SK-N-SH (cell line): Measurements from ENCODE around the gene PDE4B. TPM values are rescaled to one million over a fixed set of nuclear protein-coding genes. Genes with fewer than 3 reads are reported as not detected.

Experiments
- CTCF ChIA-PET: fragments of 300-600, 350-600 bp; formaldehyde crosslinking; extraction: SDS; loops from one replicate; lab custom pipeline; 2021; lab: Yijun Ruan, JAX
- POLR2A ChIA-PET: fragments of 350-600 bp; sonication (Branson Sonifier 250); formaldehyde crosslinking; extraction: SDS; loops from one replicate; lab custom pipeline; 2020; ENCODE audit warnings: antibody characterized with exemption, inconsistent platforms; lab: Yijun Ruan, JAX
- DNase-seq: peaks from one replicate; pipeline ENCODE4 v3.0.0; 2012
- H2AFZ ChIP-seq: fragments of 200-600 bp; sonication (generic); 2 replicates; pipeline ENCODE4 v1.8.1; 2016; ENCODE audit warnings: antibody characterized with exemption, mild to moderate bottlenecking, low read depth
- H3F3A ChIP-seq: fragments of 200-600 bp; sonication (generic); replicated peaks from 2 replicates; pipeline ENCODE3; 2016; ENCODE audit warnings: antibody characterized with exemption, mild to moderate bottlenecking; ENCODE audit not compliant: insufficient read depth
- H3K27ac ChIP-seq, 2 experiments: fragments of 200-500 bp in 1 of 2; fragments of 200-600 bp in 1 of 2; sonication (Bioruptor generic) in 1 of 2; sonication (generic), shearing (Covaris generic) in 1 of 2; 2 replicates each; pipeline versions ENCODE4 v1.5.1 to v1.6.1; 2014 to 2016; ENCODE audit warnings: low read depth in 2 of 2, inconsistent platforms in 1 of 2, low read length in 1 of 2, mild to moderate bottlenecking in 1 of 2, mixed read lengths in 1 of 2
- H3K27me3 ChIP-seq: fragments of 200-600 bp; sonication (generic), shearing (Covaris generic); 2 replicates; pipeline ENCODE4 v1.6.1; 2016; ENCODE audit warnings: mixed run types; ENCODE audit not compliant: insufficient read depth
- H3K36me3 ChIP-seq, 2 experiments: fragments of 200-500 bp in 1 of 2; fragments of 200-600 bp in 1 of 2; sonication (Bioruptor generic) in 1 of 2; sonication (generic) in 1 of 2; replicated peaks in 1 of 2; 2 replicates each; pipeline versions ENCODE3 to v1.5.1; 2014 to 2016; ENCODE audit warnings: low read length in 1 of 2, mild to moderate bottlenecking in 1 of 2; ENCODE audit not compliant: insufficient read depth in 2 of 2, control insufficient read depth in 1 of 2
- H3K4me1 ChIP-seq, 2 experiments: fragments of 200-500 bp in 1 of 2; fragments of 200-600 bp in 1 of 2; sonication (Bioruptor generic) in 1 of 2; sonication (generic), shearing (Covaris generic) in 1 of 2; 2 replicates each; pipeline versions ENCODE4 v1.5.1 to v1.6.1; 2014 to 2016; ENCODE audit warnings: low read depth in 1 of 2, low read length in 1 of 2, mixed run types in 1 of 2; ENCODE audit not compliant: insufficient read depth in 2 of 2, control insufficient read depth in 1 of 2
- H3K4me2 ChIP-seq: fragments of 200-600 bp; sonication (generic), shearing (Covaris generic); 2 replicates; pipeline ENCODE4 v1.6.1; 2017; ENCODE audit warnings: mixed run types
- H3K4me3 ChIP-seq, 2 experiments: fragments of 200-500 bp in 1 of 2; fragments of 200-600 bp in 1 of 2; sonication (Bioruptor generic) in 1 of 2; sonication (generic), shearing (Covaris generic) in 1 of 2; 2 replicates each; pipeline versions ENCODE4 v1.5.1 to v1.8.1; 2014 to 2016; ENCODE audit warnings: low read depth in 2 of 2, inconsistent platforms in 1 of 2, low read length in 1 of 2, mild to moderate bottlenecking in 1 of 2, mixed read lengths in 1 of 2, moderate library complexity in 1 of 2
- H3K79me2 ChIP-seq: fragments of 200-600 bp; sonication (generic); 2 replicates; pipeline ENCODE4 v1.8.1; 2017; ENCODE audit warnings: mild to moderate bottlenecking; ENCODE audit not compliant: insufficient read depth
- H3K9ac ChIP-seq: fragments of 200-600 bp; sonication (generic); 2 replicates; pipeline ENCODE4 v1.6.1; 2017; ENCODE audit warnings: mixed run types
- H3K9me2 ChIP-seq: fragments of 200-600 bp; sonication (generic); 2 replicates; pipeline ENCODE4 v1.6.1; 2017; ENCODE audit warnings: mixed run types
- H3K9me3 ChIP-seq: fragments of 200-600 bp; sonication (generic); 2 replicates; pipeline ENCODE4 v1.6.1; 2017; ENCODE audit warnings: mixed run types, mild to moderate bottlenecking, moderate library complexity
- H4K20me1 ChIP-seq: fragments of 200-600 bp; sonication (generic); 2 replicates; pipeline ENCODE4 v1.6.1; 2017; ENCODE audit warnings: mild to moderate bottlenecking, mixed run types; ENCODE audit not compliant: insufficient read depth
- CHD2 ChIP-seq: fragments of 150-350 bp; IDR thresholded peaks from 2 replicates; pipeline ENCODE4 v1.6.1; 2018; ENCODE audit warnings: low read length; ENCODE audit not compliant: partially characterized antibody
- ELF1 ChIP-seq: IDR thresholded peaks from 2 replicates; pipeline ENCODE4 v1.4.0; 2012
- EZH2phosphoT487 ChIP-seq: fragments of 200-600 bp; sonication (generic); IDR thresholded peaks from 2 replicates; pipeline ENCODE4 v1.6.1; 2017; ENCODE audit warnings: low read depth, mixed run types, mild to moderate bottlenecking, antibody characterized with exemption, moderate library complexity, borderline replicate concordance
- FOSL2 ChIP-seq: IDR thresholded peaks from 2 replicates; pipeline ENCODE4 v1.4.0; 2012; ENCODE audit warnings: low read depth, mild to moderate bottlenecking, moderate library complexity, borderline replicate concordance
- GABPA ChIP-seq: IDR thresholded peaks from 2 replicates; pipeline ENCODE4 v1.4.0; 2012; ENCODE audit warnings: low read depth, mild to moderate bottlenecking
- GATA2 ChIP-seq: sonication (generic); formaldehyde crosslinking; IDR thresholded peaks from 2 replicates; pipeline ENCODE4 v1.5.0; 2020; ENCODE audit warnings: mild to moderate bottlenecking, missing genetic modification reagents
- IRF3 ChIP-seq: fragments of 150-350 bp; IDR thresholded peaks from 2 replicates; pipeline ENCODE4 v1.6.1; 2016; ENCODE audit warnings: mild to moderate bottlenecking, low read depth, low read length
- JUND ChIP-seq: IDR thresholded peaks from 2 replicates; pipeline ENCODE4 v1.4.0; 2012
- MAX ChIP-seq: IDR thresholded peaks from 2 replicates; pipeline ENCODE4 v1.4.0; 2012; ENCODE audit warnings: low read depth
- MEF2A ChIP-seq: IDR thresholded peaks from 2 replicates; pipeline ENCODE4 v1.4.0; 2012; ENCODE audit warnings: low read depth, borderline replicate concordance
- NRF1 ChIP-seq: IDR thresholded peaks from 2 replicates; pipeline ENCODE4 v1.6.1; 2012; ENCODE audit warnings: low read depth, mild to moderate bottlenecking, low read length
- POLR2AphosphoS5 ChIP-seq: IDR thresholded peaks from 2 replicates; pipeline ENCODE4 v1.6.1; 2012; ENCODE audit warnings: low read depth, low read length
- RCOR1 ChIP-seq: fragments of 150-350 bp; IDR thresholded peaks from 2 replicates; pipeline ENCODE4 v1.6.1; 2017; ENCODE audit warnings: antibody characterized with exemption, low read length
- RXRA ChIP-seq: IDR thresholded peaks from 2 replicates; pipeline ENCODE4 v1.4.0; 2012; ENCODE audit warnings: low read depth, mild to moderate bottlenecking, borderline replicate concordance
- SMC3 ChIP-seq: IDR thresholded peaks from 2 replicates; pipeline ENCODE4 v1.6.1; 2012; ENCODE audit warnings: low read depth, low read length, improper control_type of control experiment
- TCF12 ChIP-seq: IDR thresholded peaks from 2 replicates; pipeline ENCODE4 v1.4.0; 2012
- USF1 ChIP-seq: IDR thresholded peaks from 2 replicates; pipeline ENCODE4 v1.4.0; 2012; ENCODE audit warnings: low read depth, borderline replicate concordance
- ZBTB33 ChIP-seq: IDR thresholded peaks from 2 replicates; pipeline ENCODE4 v1.4.0; 2012; ENCODE audit warnings: low read depth, borderline replicate concordance
- WGBS: methylation state at CpG from one replicate; pipeline ENCODE4 v1.1.6; 2017; ENCODE audit warnings: low lambda C conversion rate; 5-methylcytosine and 5-hydroxymethylcytosine counted together
- polyA plus RNA-seq, 3 experiments: library from polyadenylated mRNA; depleted of rRNA; stranded (reverse); fragments of >200 nt; gene quantifications; 2 replicates each; pipeline ENCODE4 v1.2.3, GENCODE V29; 2012

PDE4B gene
- polyA plus RNA-seq, 1 of the 3 experiments (the other 2 are of a cell fraction): 1.9 TPM

GRCh38 chr1:66388913-66389312 lies 596.2 kb downstream of the PDE4B start (continued):
- no peak for TF ChIP-seq USF1
- TF ChIP-seq MAX: no peak

- ChIA-PET POLR2A (no interaction called here), CTCF (no interaction called here)
- no peaks in the 10 kb centered on the region for H3K4me1 ChIP-seq
- no peaks in the 10 kb centered on the region for H3K36me3 ChIP-seq
- no peaks in the 10 kb centered on the region for H3K79me2 ChIP-seq
- 88% methylated on average over 7 of the region's 7 CpGs for WGBS
- no peak overlapping the region for H3K4me3 ChIP-seq
- no peak for DNase-seq
- no peaks in the 10 kb centered on the region for H3K27me3 ChIP-seq
- H4K20me1 ChIP-seq: no peaks in the 10 kb centered on the region
- H3K9me3 ChIP-seq: no peaks in the 10 kb centered on the region; the same call in 1 of the 2 replicates
- TF ChIP-seq GABPA (no peak), CHD2 (no peak), JUND (no peak)
- H3K4me2 ChIP-seq: no peak overlapping the region
- H3K9me2 ChIP-seq: no peaks in the 10 kb centered on the region
- H3F3A ChIP-seq: no peaks in the 10 kb centered on the region
- H3K27ac ChIP-seq: no peak overlapping the region
- no peak overlapping the region for H3K9ac ChIP-seq
- no peak overlapping the region for H2AFZ ChIP-seq
Observed at GRCh38 chr1:66393586-66394287, 601.0 kb downstream of the PDE4B start.

- CTCF ChIA-PET: no interaction called here
Observed at GRCh38 chr1:66394603-66395002, 601.9 kb downstream of the PDE4B start.

More at GRCh38 chr1:66394603-66395002, 601.9 kb downstream of the PDE4B start:
- Histone ChIP-seq H3K27ac (no peak overlapping the region), H3K9me2 (no peaks in the 10 kb centered on the region), H3K4me3 (no peak overlapping the region), H3K4me2 (no peak overlapping the region), H3K36me3 (no peaks in the 10 kb centered on the region), H3K9ac (no peak overlapping the region), H3K4me1 (no peaks in the 10 kb centered on the region), H3K27me3 (no peaks in the 10 kb centered on the region), H3F3A (no peaks in the 10 kb centered on the region), H4K20me1 (no peaks in the 10 kb centered on the region), H2AFZ (no peak overlapping the region), H3K79me2 (no peaks in the 10 kb centered on the region), H3K9me3 (no peaks in the 10 kb centered on the region; the same call in 1 of the 2 replicates)
- POLR2A ChIA-PET: no interaction called here
- TF ChIP-seq EZH2phosphoT487 (no peak), ELF1 (no peak), MEF2A (no peak), RXRA (no peak), TCF12 (no peak), RCOR1 (no peak), NRF1 (no peak), CHD2 (no peak), IRF3 (no peak), POLR2AphosphoS5 (no peak), GATA2 (CRISPR knock-in tag) (no peak), SMC3 (no peak), ZBTB33 (no peak), FOSL2 (no peak)
- 89% methylated on average over 5 of the region's 5 CpGs for WGBS
- no peak for DNase-seq
